HG02938 (cell line): Measurements from ENCODE around the gene OR10H5.
"Not testable (repeated sequence)": the region's sequence is repeated elsewhere in the genome, so short reads cannot be mapped to it uniquely, and the experiment has no call there.

Experiments used
- ATAC-seq: cut with Tn5 transposase; IDR thresholded peaks from one replicate; pipeline ENCODE4 v1.9.1; 2021; ENCODE audit warnings: mild to moderate bottlenecking, moderate library complexity; ENCODE audit not compliant: unreplicated experiment

Gene OR10H5

DNA sequence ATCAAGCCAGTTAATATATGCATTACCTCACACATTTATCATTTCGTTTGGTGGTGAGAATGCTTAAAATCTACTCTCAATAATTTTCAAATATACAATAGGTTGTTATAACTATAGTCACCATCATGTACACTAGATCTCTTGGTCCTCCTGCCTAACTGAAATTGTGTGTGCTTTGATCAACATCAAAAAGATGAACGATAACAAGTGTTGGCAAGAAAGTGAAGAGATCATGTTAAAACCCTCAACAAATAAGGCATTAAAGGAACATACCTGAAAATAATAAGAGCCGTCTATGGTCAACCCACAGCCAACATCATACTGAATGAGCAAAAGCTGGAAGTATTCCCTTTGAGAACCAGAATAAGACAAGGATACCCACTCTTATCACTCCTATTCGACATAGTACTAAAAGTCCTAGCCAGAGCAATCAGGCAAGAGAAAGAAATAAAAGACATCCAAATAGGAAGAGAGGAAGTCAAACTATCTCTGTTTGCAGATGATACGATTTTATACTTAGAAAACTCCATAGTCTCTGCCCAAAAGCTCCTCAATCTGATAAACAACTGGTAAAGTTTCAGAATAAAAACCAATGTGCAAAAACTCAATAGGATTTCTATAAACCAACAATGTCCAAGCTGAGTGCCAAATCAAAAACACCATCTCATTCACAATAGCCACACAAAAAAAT, 55.9 kb downstream of the OR10H5 start:
- ATAC-seq = no peak

DNA sequence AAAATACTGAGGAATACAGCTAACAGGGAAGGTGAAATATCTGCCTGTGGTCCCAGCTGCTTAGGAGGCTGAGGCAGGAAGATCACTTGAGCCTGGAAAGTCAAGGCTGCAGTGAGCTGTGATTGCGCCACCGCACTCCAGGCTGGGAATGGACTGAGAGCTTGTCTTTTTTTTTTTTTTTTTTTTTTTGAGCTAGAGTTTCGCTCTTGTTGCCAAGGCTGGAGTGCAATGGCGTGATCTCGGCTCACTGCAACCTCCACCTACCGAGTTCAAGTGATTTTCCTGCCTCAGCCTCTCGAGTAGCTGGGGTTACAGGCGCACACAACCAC, 56.4 kb downstream of the OR10H5 start:
- ATAC-seq = not testable (repeated sequence)

DNA sequence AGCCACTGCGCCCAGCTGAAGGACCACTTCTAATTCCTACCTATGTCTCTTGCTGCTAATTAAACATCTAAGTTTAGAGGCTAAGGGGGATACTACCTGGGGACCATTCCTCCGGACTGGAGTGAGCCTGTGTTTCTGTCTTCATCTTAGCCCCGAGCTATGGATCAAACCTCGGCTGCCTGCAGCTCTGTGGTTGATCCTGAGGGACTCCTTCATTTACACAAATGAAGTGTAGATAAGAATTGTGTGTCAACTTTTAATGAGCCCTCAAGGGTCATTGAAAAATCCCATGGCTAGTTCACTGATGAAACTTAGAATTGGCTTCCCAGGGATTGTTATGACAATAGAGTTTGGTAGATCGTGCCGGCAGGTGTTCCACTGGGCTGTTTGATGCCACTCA, 59.5 kb downstream of the OR10H5 start:
- no peak for ATAC-seq

GRCh38 chr19:15850385-15850784, 62.9 kb downstream of the OR10H5 start:
- no peak for ATAC-seq
